Ureter (tissue), 1 donor: ENCODE data around the gene RAVER1. TPM values are rescaled to one million over a fixed set of nuclear protein-coding genes. Genes with fewer than 3 reads are reported as not detected.
"Not testable (repeated sequence)": the region's sequence is repeated elsewhere in the genome, so short reads cannot be mapped to it uniquely, and the experiment has no call there.

Source experiments
- DNase-seq: peaks from one replicate; pipeline ENCODE4 v3.0.0-alpha.2; 2020; ENCODE audit warnings: low spot score
- total RNA-seq: library from RNA; stranded (reverse); gene quantifications from one replicate; pipeline ENCODE4 v1.2.4, GENCODE V29; 2023
- donor health status: DM: yes; HTN: yes; CAD: no.

The RAVER1 gene
- total RNA-seq = 41.7 TPM

GRCh38 chr19:10332965-10333757 lies at the start of gene RAVER1:
TSS of gene RAVER1 (minus strand) at chr19:10333529. CDS start at chr19:10333507, 22 bp downstream.
- peak; percentile 98 for DNase-seq

GRCh38 chr19:10383223-10383499 lies 49.8 kb upstream of the RAVER1 start:
- not testable (repeated sequence) for DNase-seq

- peak; percentile 98 for DNase-seq
These were observed 47.2 kb upstream of the RAVER1 start, which contains the start of gene TYK2 for GRCh38 chr19:10380313-10381102. TSS of gene TYK2 (minus strand) at chr19:10380572. CDS start at chr19:10378406, 2,166 bp downstream.

DNA sequence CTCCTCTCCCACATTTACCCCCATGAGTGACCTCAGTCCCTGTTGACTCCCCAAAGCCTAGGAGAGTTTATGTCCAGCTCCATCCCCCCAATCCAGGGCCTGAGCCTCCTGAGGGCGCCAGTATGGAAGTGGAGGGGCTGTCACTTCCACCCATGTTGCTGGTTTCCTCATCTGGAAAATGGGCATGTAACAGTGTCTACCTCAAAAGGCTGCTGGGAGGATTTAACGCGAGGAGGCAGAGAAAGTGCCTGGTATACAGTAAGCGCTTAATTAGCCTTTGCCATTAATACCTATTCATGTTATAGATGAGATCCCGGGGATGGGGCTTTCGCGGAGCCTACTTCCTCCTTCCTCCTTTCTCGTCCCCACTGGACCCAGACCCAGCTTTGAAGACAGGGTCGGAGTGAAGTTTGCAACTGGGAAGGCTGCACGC lies 46.6 kb upstream of the RAVER1 start:
- DNase-seq = no peak

DNA sequence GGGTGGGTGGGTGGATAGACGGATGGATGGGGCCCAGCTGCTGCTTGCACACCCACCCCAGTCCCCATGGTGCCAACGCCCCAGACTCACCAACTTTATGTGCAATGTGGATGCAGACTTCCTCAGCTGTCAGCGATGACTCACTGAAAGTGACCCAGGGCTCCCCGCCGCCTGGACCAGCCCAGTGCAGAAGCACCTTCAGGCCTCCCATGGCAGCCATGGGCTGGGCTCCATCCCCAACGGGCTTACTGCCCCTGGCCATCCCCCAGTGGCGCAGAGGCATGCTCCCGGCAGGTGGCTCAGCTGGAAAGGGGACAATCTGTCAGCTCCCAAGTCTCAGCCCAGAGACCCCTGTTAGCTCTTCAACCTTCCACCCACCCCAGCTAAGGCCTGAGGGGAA lies 44.8 kb upstream of the RAVER1 start:
- DNase-seq = no peak

DNA sequence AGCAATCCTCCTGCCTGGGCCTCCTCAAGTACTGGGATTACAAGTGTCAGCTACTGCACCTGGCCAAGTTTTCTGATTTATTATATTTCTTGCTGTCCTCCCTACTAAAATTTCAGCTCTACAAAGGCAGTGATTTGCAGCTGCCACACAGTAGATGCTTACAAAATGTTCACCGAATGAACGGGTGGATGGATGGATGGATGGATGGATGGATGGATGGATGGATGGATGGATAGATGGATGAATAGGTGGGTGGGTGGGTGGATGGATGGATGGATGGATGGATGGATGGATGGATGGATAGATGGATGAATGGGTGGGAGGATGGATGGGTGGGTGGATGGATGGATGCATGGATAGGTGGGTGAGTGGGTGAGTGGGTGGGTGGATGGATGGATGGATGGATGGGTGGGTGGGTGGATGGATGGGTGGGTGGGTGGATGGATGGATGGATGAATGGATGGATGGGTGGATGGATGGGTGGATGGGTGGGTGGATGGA lies 43.9 kb upstream of the RAVER1 start:
- not testable (repeated sequence) for DNase-seq

- no peak for DNase-seq
These were observed 41.6 kb upstream of the RAVER1 start for GRCh38 chr19:10374931-10375330.

DNA sequence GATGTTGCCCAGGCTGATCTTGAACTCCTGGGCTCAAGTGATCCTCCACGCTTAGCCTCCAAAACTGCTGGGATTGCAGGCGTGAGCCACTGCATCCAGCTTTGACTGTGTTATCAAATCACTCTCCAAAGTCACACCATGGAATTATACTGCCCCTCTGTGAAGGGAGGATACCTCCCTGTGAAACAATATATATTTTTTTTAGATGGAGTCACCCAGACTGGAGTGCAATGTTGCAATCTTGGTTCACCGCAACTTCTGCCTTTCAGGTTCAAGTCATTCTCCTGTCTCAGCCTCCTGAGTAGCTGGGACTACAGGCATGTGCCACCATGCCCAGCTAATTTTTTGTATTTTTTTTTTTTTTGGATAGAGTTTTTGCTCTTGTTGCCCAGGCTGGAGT lies 39.4 kb upstream of the RAVER1 start:
- no peak for DNase-seq

GRCh38 chr19:10368101-10368803 lies 34.9 kb upstream of the RAVER1 start:
- no peak for DNase-seq

GRCh38 chr19:10366950-10367512 lies 33.7 kb upstream of the RAVER1 start:
- not testable (repeated sequence) for DNase-seq

DNA sequence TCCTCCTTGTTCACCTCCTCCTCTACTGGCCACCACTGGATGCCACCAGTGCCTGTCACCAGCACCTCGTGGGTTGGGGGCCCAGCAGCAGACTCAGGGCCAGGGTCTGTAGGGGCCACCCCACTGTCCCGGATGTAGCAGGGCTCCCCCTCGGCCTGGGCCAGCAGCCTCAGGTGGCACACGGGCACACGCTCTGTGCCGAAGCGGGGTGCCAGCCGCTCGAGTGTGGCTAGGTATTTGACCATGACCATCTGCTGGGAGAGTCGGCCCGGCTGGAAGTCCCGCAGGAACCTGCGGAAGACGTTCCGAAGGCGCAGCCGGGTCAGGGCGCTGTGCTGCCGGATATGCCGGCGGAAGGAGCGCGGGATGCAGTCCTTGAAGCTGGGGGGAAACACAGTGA lies 32.2 kb upstream of the RAVER1 start:
- DNase-seq = no peak

DNA sequence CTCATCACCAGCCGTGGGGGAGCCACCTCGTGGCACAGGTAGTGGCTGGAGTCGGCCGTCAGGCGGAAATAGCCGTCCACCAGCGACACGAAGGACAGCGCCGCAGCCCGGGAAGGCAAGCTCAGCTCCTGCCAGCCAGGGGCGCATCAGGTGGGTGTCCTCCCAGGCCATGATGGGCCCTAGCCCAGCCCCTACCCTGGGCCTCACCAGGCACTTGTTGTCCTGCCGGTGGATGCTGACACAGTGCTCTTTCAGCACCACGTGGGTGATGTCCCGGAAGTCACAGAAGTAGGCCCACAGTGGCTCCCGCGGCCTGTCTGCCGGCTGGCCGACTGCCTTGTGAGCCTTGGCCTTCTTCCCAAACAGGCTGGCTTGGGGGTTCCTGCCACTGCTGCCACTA lies 31.3 kb upstream of the RAVER1 start:
- no peak for DNase-seq

- DNase-seq = no peak
These were observed 30.5 kb upstream of the RAVER1 start for GRCh38 chr19:10363789-10364281.

- DNase-seq = no peak
These were observed 28.9 kb upstream of the RAVER1 start for GRCh38 chr19:10362259-10362658.

DNA sequence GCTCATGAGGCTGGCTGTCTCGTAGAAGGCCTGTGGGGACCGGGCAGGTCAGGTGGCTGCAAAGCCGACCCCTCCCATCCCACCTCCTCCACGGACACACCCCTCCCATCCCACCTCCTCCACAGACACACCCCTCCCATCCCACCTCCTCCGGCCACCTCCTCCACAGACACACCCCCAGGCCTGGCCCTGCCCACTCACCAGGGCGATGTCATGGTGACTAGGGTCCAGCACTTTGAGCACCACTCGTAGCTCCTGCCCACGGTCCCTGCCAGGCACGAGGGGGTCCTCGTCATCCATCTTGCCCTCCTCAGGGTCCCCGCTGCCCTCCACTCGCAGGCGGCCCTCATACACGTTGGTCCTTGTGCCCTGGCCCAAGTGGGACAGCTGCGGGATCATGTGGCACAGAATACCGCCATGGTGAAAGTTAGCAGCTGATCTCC lies 28.3 kb upstream of the RAVER1 start:
- DNase-seq = no peak

DNA sequence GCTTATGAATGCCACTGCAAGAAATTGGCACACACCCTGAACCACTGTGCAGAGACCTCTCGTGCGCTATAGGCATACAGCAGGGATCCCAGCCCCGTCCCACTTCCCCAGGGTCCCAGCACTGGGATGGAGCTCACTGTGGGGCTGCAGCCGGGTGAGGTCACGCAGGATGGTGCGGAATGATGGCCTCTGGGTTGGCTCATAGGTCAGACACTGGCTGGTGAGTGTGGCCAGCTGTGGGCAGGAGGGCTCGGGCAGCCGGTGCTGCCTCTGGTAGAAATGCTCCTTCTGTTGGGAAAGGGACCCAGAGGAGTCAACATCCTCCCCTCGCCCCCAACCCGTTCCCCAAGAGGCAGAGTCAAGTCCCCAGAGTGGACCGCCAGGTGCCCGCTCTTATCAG lies 23.1 kb upstream of the RAVER1 start:
- no peak for DNase-seq

GRCh38 chr19:10353793-10354391 lies 20.6 kb upstream of the RAVER1 start:
- DNase-seq = no peak

GRCh38 chr19:10352764-10353671 lies 19.7 kb upstream of the RAVER1 start:
- peak; percentile 63 for DNase-seq

DNA sequence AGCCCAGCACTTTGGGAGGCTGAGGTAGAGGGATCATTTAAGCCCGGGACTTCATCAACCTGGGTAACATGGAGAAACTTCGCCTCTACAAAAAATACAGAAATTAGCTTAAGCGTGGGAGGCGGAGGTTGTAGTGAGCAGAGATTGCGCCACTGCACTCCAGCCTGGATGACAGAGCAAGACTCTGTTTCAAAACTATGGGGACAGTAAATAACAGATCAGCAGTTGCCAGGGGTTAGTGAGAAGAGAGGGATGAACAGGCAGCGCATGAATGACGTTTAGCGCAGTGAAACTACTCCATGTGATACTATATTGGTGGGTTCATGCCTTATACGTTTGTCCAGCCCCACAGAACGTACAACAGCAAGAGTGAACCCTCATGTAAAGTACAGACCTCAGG lies 13.2 kb upstream of the RAVER1 start:
- no peak for DNase-seq

GRCh38 chr19:10344780-10345179 lies 11.5 kb upstream of the RAVER1 start:
- no peak for DNase-seq
